ENCODE results near the gene PTGFRN. TPM values are rescaled to one million over a fixed set of nuclear protein-coding genes. Genes with fewer than 3 reads are reported as not detected.

Gene PTGFRN
- total RNA-seq, 3 donors from 2014 or later, result 10.0 to 17.0 (median 15.5) TPM

GRCh38 chr1:116991918-116992317, 82.2 kb downstream of the PTGFRN start:
- Mint-ChIP-seq H3K9me3 (peaks cover 4% of the 10 kb centered on the region), H3K4me1 (ENCODE audit: low read depth) (peaks cover 28% of the 10 kb centered on the region), H3K36me3 (ENCODE audit: insufficient read depth) (no peaks in the 10 kb centered on the region), H3K27me3 (ENCODE audit: low read depth) (no peaks in the 10 kb centered on the region), H3K4me3 (no peak overlapping the region)
- DNase-seq (no peak), ATAC-seq (no peak)

GRCh38 chr1:116993286-116993685, 83.6 kb downstream of the PTGFRN start:
- ATAC-seq (no peak), DNase-seq (no peak)
- no peak overlapping the region for H3K4me3 Mint-ChIP-seq
- peaks cover 4% of the 10 kb centered on the region for H3K9me3 Mint-ChIP-seq
- peaks cover 15% of the 10 kb centered on the region for H3K4me1 Mint-ChIP-seq (ENCODE audit: low read depth)
- H3K36me3 Mint-ChIP-seq (ENCODE audit: insufficient read depth), result no peaks in the 10 kb centered on the region
- no peaks in the 10 kb centered on the region for H3K27me3 Mint-ChIP-seq (ENCODE audit: low read depth)

- H3K9me3 Mint-ChIP-seq, result peaks cover 4% of the 10 kb centered on the region
- no peaks in the 10 kb centered on the region for H3K36me3 Mint-ChIP-seq (ENCODE audit: insufficient read depth)
- peaks cover 10% of the 10 kb centered on the region for H3K4me1 Mint-ChIP-seq (ENCODE audit: low read depth)
- no peaks in the 10 kb centered on the region for H3K27me3 Mint-ChIP-seq (ENCODE audit: low read depth)
- no peak for ATAC-seq
- DNase-seq, result no peak
- no peak overlapping the region for H3K4me3 Mint-ChIP-seq
Measured at GRCh38 chr1:116994411-116994810, 84.7 kb downstream of the PTGFRN start.

GRCh38 chr1:116997066-116997465, 87.3 kb downstream of the PTGFRN start:
- Mint-ChIP-seq H3K9me3 (peaks cover 5% of the 10 kb centered on the region), H3K36me3 (ENCODE audit: insufficient read depth) (no peaks in the 10 kb centered on the region), H3K4me1 (ENCODE audit: low read depth) (peaks cover 26% of the 10 kb centered on the region), H3K4me3 (no peak overlapping the region), H3K27me3 (ENCODE audit: low read depth) (no peaks in the 10 kb centered on the region)
- ATAC-seq (no peak), DNase-seq (no peak)

GRCh38 chr1:116997636-116998035, 87.9 kb downstream of the PTGFRN start:
- H3K4me1 Mint-ChIP-seq (ENCODE audit: low read depth), result peaks cover 30% of the 10 kb centered on the region
- peaks cover 8% of the 10 kb centered on the region for H3K9me3 Mint-ChIP-seq

GRCh38 chr1:116999596-116999995, 89.9 kb downstream of the PTGFRN start:
- no peaks in the 10 kb centered on the region for H3K27me3 Mint-ChIP-seq (ENCODE audit: low read depth)
- H3K4me3 Mint-ChIP-seq, result no peak overlapping the region
- DNase-seq, result no peak
- H3K4me1 Mint-ChIP-seq (ENCODE audit: low read depth), result peaks cover 39% of the 10 kb centered on the region
- ATAC-seq, result no peak
- H3K9me3 Mint-ChIP-seq, result peaks cover 4% of the 10 kb centered on the region
- H3K36me3 Mint-ChIP-seq (ENCODE audit: insufficient read depth), result no peaks in the 10 kb centered on the region

More at GRCh38 chr1:116997636-116998035, 87.9 kb downstream of the PTGFRN start:
- DNase-seq (no peak), ATAC-seq (no peak)
- Mint-ChIP-seq H3K27me3 (ENCODE audit: low read depth) (no peaks in the 10 kb centered on the region), H3K36me3 (ENCODE audit: insufficient read depth) (no peaks in the 10 kb centered on the region), H3K4me3 (no peak overlapping the region)

- no peak overlapping the region for H3K4me3 Mint-ChIP-seq
- peaks cover 44% of the 10 kb centered on the region for H3K4me1 Mint-ChIP-seq (ENCODE audit: low read depth)
- ATAC-seq, result no peak
- H3K9me3 Mint-ChIP-seq, result peaks cover 4% of the 10 kb centered on the region
- H3K27me3 Mint-ChIP-seq (ENCODE audit: low read depth), result no peaks in the 10 kb centered on the region
- no peaks in the 10 kb centered on the region for H3K36me3 Mint-ChIP-seq (ENCODE audit: insufficient read depth)
- DNase-seq, result no peak
Measured at GRCh38 chr1:117000142-117000541, 90.4 kb downstream of the PTGFRN start.

GRCh38 chr1:117001254-117001927, 91.7 kb downstream of the PTGFRN start, which contains the start of gene CD101:
Gene CD101, plus strand, starts transcription at chr1:117001760. Its CDS starts 58 bp downstream, at chr1:117001818.
- H3K4me3 Mint-ChIP-seq, result peak within 1 kb of the TSS; percentile 19
- peaks cover 4% of the 10 kb centered on the region for H3K9me3 Mint-ChIP-seq
- ATAC-seq (peak; percentile 96 to 98), DNase-seq (no peak)
- no peaks in the 10 kb centered on the region for H3K27me3 Mint-ChIP-seq (ENCODE audit: low read depth)
- H3K4me1 Mint-ChIP-seq (ENCODE audit: low read depth), result peaks cover 53% of the 10 kb centered on the region
- no peaks in the 10 kb centered on the region for H3K36me3 Mint-ChIP-seq (ENCODE audit: insufficient read depth)

- ATAC-seq, result no peak
- H3K4me3 Mint-ChIP-seq, result peak overlapping the region; percentile 19
Measured at GRCh38 chr1:117003223-117003875, 93.6 kb downstream of the PTGFRN start.

GRCh38 chr1:117007719-117008013, 98.0 kb downstream of the PTGFRN start:
- DNase-seq (no peak), ATAC-seq (no peak)
- H3K27me3 Mint-ChIP-seq (ENCODE audit: low read depth), result no peaks in the 10 kb centered on the region
- H3K4me3 Mint-ChIP-seq, result no peak overlapping the region
- H3K36me3 Mint-ChIP-seq (ENCODE audit: insufficient read depth), result no peaks in the 10 kb centered on the region
- peaks cover 58% of the 10 kb centered on the region for H3K4me1 Mint-ChIP-seq (ENCODE audit: low read depth)
- H3K9me3 Mint-ChIP-seq, result no peaks in the 10 kb centered on the region

More at GRCh38 chr1:117003223-117003875, 93.6 kb downstream of the PTGFRN start:
- no peaks in the 10 kb centered on the region for H3K36me3 Mint-ChIP-seq (ENCODE audit: insufficient read depth)
- DNase-seq, result no peak
- H3K4me1 Mint-ChIP-seq (ENCODE audit: low read depth), result peaks cover 65% of the 10 kb centered on the region
- H3K9me3 Mint-ChIP-seq, result peaks cover 4% of the 10 kb centered on the region
- no peaks in the 10 kb centered on the region for H3K27me3 Mint-ChIP-seq (ENCODE audit: low read depth)

GRCh38 chr1:117008656-117009055, 98.9 kb downstream of the PTGFRN start:
- Mint-ChIP-seq H3K4me3 (no peak overlapping the region), H3K4me1 (ENCODE audit: low read depth) (peaks cover 54% of the 10 kb centered on the region)
- ATAC-seq, result no peak

GRCh38 chr1:117009132-117009531, 99.4 kb downstream of the PTGFRN start:
- peak overlapping the region; percentile 25 for H3K4me3 Mint-ChIP-seq
- no peaks in the 10 kb centered on the region for H3K27me3 Mint-ChIP-seq (ENCODE audit: low read depth)
- DNase-seq (no peak), ATAC-seq (peak; percentile 36 to 48)
- no peaks in the 10 kb centered on the region for H3K9me3 Mint-ChIP-seq
- H3K4me1 Mint-ChIP-seq (ENCODE audit: low read depth), result peaks cover 57% of the 10 kb centered on the region
- H3K36me3 Mint-ChIP-seq (ENCODE audit: insufficient read depth), result no peaks in the 10 kb centered on the region

More at GRCh38 chr1:117008656-117009055, 98.9 kb downstream of the PTGFRN start:
- H3K9me3 Mint-ChIP-seq, result no peaks in the 10 kb centered on the region
- H3K27me3 Mint-ChIP-seq (ENCODE audit: low read depth), result no peaks in the 10 kb centered on the region
- H3K36me3 Mint-ChIP-seq (ENCODE audit: insufficient read depth), result no peaks in the 10 kb centered on the region
- DNase-seq, result no peak

- Mint-ChIP-seq H3K4me3 (no peak overlapping the region), H3K4me1 (ENCODE audit: low read depth) (peaks cover 55% of the 10 kb centered on the region), H3K36me3 (ENCODE audit: insufficient read depth) (no peaks in the 10 kb centered on the region), H3K27me3 (ENCODE audit: low read depth) (no peaks in the 10 kb centered on the region), H3K9me3 (no peaks in the 10 kb centered on the region)
- DNase-seq (no peak), ATAC-seq (no peak)
Measured at GRCh38 chr1:117010310-117010969, 100.7 kb downstream of the PTGFRN start.

- no peaks in the 10 kb centered on the region for H3K36me3 Mint-ChIP-seq (ENCODE audit: insufficient read depth)
- peaks cover 54% of the 10 kb centered on the region for H3K4me1 Mint-ChIP-seq (ENCODE audit: low read depth)
- H3K27me3 Mint-ChIP-seq (ENCODE audit: low read depth), result no peaks in the 10 kb centered on the region
- H3K9me3 Mint-ChIP-seq, result no peaks in the 10 kb centered on the region
- no peak overlapping the region for H3K4me3 Mint-ChIP-seq
- no peak for ATAC-seq
- no peak for DNase-seq
Measured at GRCh38 chr1:117011334-117011733, 101.6 kb downstream of the PTGFRN start.
